GM19240 (cell line): ENCODE data around the gene SLC9A2.

Experiments used
- DNase-seq: peaks from one replicate; pipeline ENCODE4 v3.0.0; 2011; ENCODE audit warnings: low spot score; ENCODE audit not compliant: insufficient read length

SLC9A2 gene

GRCh38 chr2:102672107-102672776, 52.9 kb downstream of the SLC9A2 start:
- no peak for DNase-seq

GRCh38 chr2:102674370-102674769, 55.0 kb downstream of the SLC9A2 start:
- DNase-seq: no peak

GRCh38 chr2:102674836-102675235, 55.5 kb downstream of the SLC9A2 start:
- DNase-seq: no peak

- no peak for DNase-seq
These were observed 58.2 kb downstream of the SLC9A2 start for GRCh38 chr2:102677244-102678215.

- DNase-seq: no peak
These were observed 59.1 kb downstream of the SLC9A2 start for GRCh38 chr2:102678442-102678841.

- no peak for DNase-seq
These were observed 67.4 kb downstream of the SLC9A2 start for GRCh38 chr2:102686479-102687439.

- no peak for DNase-seq
These were observed 70.7 kb downstream of the SLC9A2 start for GRCh38 chr2:102690012-102690411.

- no peak for DNase-seq
These were observed 77.1 kb downstream of the SLC9A2 start for GRCh38 chr2:102696463-102696862.

GRCh38 chr2:102698369-102699111, 79.2 kb downstream of the SLC9A2 start:
- no peak for DNase-seq

GRCh38 chr2:102703305-102703704, 84.0 kb downstream of the SLC9A2 start:
- DNase-seq: no peak

- DNase-seq: no peak
These were observed 84.4 kb downstream of the SLC9A2 start for GRCh38 chr2:102703748-102704147.

GRCh38 chr2:102704531-102704930, 85.2 kb downstream of the SLC9A2 start:
- no peak for DNase-seq

- DNase-seq: no peak
These were observed 88.7 kb downstream of the SLC9A2 start for GRCh38 chr2:102707796-102708695.

- DNase-seq: no peak
These were observed 89.7 kb downstream of the SLC9A2 start for GRCh38 chr2:102708847-102709559.

GRCh38 chr2:102717308-102718018, 98.1 kb downstream of the SLC9A2 start:
- DNase-seq: no peak

GRCh38 chr2:102718387-102719316, 99.3 kb downstream of the SLC9A2 start:
- DNase-seq: no peak

GRCh38 chr2:102724016-102724490, 104.7 kb downstream of the SLC9A2 start:
- DNase-seq: no peak
